ENCODE data around the gene PRMT2.
"Not testable (repeated sequence)": the region's sequence is repeated elsewhere in the genome, so short reads cannot be mapped to it uniquely, and the experiment has no call there.

PRMT2 gene

GRCh38 chr21:46668904-46669303 lies 33.4 kb downstream of the PRMT2 start:
- not testable (repeated sequence) for DNase-seq (ENCODE audit: low read depth)

DNA sequence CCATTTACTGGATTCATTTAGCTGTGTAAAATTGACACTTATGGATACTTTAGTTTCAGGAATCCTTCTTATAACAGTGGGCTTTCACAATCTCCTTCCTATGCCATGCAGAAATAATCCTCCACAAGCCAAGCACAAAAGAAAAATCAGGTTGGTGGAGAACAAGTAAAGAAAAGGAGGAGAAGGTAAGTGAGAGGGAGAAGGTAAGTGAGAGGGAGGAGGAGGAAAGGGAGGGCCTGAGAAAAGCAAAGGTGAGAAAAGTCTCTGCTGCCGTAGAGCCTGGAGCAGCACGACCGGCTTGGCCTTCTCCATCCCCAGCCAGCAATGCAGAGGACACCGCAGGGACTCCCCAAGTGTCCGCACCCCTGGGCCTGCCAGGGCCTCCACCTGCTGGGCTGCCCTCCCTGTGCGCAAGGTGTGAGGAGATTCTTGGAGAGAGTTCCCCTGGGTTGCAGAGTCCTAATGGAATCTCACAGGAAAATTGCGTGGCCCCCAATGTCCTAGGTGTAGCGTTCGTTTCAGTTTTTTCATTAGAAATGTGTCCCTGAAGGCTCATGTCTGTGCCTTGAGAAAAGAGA lies 39.0 kb downstream of the PRMT2 start:
- no peak for DNase-seq (ENCODE audit: low read depth)

GRCh38 chr21:46675595-46676280 lies 40.3 kb downstream of the PRMT2 start:
- no peak for DNase-seq (ENCODE audit: low read depth)

DNA sequence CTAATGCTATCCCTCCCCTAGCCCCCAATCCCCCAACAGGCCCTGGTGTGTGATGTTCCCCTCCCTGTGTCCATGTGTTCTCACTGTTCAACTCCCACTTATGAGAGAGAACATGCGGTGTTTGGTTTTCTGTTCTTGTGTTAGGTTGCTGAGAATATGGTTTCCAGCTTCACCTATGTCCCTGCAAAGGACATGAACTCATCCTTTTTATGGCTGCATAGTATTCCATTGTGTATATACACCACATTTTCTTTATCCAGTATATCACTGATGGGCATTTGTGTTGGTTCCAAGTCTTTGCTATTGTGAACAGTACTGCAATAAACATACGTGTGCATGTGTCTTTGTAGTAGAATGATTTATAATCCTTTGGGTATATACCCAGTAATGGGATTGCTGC lies 41.1 kb downstream of the PRMT2 start:
- DNase-seq (ENCODE audit: low read depth), result not testable (repeated sequence)

GRCh38 chr21:46681593-46681992 lies 46.1 kb downstream of the PRMT2 start:
- not testable (repeated sequence) for DNase-seq (ENCODE audit: low read depth)

DNA sequence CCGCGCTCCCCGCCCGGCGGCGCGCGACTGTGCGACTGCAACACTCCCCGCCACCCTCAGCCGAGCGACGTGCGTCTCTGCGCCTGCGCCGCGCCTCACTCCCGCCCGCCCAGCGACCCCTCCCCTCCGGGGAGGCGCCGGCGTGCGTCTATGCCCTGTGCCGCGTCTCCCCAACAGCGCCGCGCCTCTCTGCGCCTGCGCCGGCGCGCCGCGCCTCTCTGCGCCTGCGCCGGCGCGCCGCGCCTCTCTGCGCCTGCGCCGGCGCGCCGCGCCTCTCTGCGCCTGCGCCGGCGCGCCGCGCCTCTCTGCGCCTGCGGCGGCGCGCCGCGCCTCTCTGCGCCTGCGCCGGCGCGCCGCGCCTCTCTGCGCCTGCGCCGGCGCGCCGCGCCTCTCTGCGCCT lies 63.2 kb downstream of the PRMT2 start:
- DNase-seq (ENCODE audit: low read depth), result not testable (repeated sequence)

DNA sequence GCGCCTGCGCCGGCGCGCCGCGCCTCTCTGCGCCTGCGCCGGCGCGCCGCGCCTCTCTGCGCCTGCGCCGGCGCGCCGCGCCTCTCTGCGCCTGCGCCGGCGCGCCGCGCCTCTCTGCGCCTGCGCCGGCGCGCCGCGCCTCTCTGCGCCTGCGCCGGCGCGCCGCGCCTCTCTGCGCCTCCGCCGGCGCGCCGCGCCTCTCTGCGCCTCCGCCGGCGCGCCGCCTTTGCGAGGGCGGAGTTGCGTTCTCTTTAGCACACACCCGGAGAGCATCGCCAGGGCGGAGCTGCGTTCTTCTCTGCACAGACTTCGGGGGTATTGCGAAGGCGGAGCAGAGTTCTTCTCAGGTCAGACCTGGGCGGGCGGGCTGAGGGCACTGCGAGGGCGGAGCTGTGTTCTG lies 63.6 kb downstream of the PRMT2 start:
- DNase-seq (ENCODE audit: low read depth), result not testable (repeated sequence)
